K562 (cell line): Measurements from ENCODE around the gene LCLAT1. TPM values are rescaled to one million over a fixed set of nuclear protein-coding genes. Genes with fewer than 3 reads are reported as not detected.

Source experiments
- polyA plus RNA-seq, 8 experiments: library from polyadenylated mRNA; depleted of rRNA in 4 of 8; stranded (reverse) in 5 of 8; unstranded in 3 of 8; fragments of >200 nt; fragmentation: Nextera tagmentation in 2 of 8; fragmentation: Illumina TruSeq in 1 of 8; extraction: Ambion mirVana in 2 of 8; extraction: Trizol in 1 of 8; gene quantifications; 2 replicates each; pipeline versions ENCODE4 v1.2.1 to v1.2.3, GENCODE V29; 2011 to 2014; ENCODE audit warnings: inconsistent platforms in 1 of 8, missing spikeins in 1 of 8
- total RNA-seq, 7 experiments: library from RNA; depleted of rRNA in 6 of 7; stranded (reverse); fragments of >200 nt in 6 of 7; fragmentation: Illumina TruSeq in 2 of 7; extraction: Trizol in 2 of 7; gene quantifications; 2 replicates each; pipeline versions ENCODE4 v1.2.1 to v1.2.3, GENCODE V29; 2011 to 2021; ENCODE audit warnings: low replicate concordance in 1 of 7
- TF ChIP-seq, protein P1 (sequence below): fragments of 450-650 bp; IDR thresholded peaks from 2 replicates; pipeline ENCODE4 v1.6.1; 2016; ENCODE audit warnings: mild to moderate bottlenecking, moderate library complexity

Gene LCLAT1
- total and polyA plus RNA-seq, 9 of the 15 experiments (the other 6 are each of a cell fraction or from before 2014, with no cell fraction given): 8.9 to 63.3 (median 25.4) TPM

DNA sequence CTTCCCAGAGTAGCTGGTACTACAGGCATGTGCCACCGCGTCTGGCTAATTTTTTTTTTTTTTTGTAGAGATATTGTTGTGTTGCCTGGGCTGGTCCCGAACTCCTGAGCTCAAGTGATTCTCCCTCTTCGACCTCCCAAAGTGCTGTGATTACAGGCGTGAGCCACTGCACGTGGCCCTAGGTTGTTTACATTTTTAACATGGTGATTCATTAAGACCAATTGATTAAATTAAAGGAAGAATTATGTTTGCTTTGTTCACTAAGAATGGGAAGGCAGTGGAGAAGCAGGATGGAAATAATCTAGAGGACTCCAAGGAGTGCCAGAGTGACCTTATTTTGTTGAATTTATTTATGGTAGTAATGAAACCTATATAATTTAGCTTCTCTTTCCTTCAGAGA is 7.5 kb downstream of the LCLAT1 start (continued):
- TF ChIP-seq, protein P1, sequence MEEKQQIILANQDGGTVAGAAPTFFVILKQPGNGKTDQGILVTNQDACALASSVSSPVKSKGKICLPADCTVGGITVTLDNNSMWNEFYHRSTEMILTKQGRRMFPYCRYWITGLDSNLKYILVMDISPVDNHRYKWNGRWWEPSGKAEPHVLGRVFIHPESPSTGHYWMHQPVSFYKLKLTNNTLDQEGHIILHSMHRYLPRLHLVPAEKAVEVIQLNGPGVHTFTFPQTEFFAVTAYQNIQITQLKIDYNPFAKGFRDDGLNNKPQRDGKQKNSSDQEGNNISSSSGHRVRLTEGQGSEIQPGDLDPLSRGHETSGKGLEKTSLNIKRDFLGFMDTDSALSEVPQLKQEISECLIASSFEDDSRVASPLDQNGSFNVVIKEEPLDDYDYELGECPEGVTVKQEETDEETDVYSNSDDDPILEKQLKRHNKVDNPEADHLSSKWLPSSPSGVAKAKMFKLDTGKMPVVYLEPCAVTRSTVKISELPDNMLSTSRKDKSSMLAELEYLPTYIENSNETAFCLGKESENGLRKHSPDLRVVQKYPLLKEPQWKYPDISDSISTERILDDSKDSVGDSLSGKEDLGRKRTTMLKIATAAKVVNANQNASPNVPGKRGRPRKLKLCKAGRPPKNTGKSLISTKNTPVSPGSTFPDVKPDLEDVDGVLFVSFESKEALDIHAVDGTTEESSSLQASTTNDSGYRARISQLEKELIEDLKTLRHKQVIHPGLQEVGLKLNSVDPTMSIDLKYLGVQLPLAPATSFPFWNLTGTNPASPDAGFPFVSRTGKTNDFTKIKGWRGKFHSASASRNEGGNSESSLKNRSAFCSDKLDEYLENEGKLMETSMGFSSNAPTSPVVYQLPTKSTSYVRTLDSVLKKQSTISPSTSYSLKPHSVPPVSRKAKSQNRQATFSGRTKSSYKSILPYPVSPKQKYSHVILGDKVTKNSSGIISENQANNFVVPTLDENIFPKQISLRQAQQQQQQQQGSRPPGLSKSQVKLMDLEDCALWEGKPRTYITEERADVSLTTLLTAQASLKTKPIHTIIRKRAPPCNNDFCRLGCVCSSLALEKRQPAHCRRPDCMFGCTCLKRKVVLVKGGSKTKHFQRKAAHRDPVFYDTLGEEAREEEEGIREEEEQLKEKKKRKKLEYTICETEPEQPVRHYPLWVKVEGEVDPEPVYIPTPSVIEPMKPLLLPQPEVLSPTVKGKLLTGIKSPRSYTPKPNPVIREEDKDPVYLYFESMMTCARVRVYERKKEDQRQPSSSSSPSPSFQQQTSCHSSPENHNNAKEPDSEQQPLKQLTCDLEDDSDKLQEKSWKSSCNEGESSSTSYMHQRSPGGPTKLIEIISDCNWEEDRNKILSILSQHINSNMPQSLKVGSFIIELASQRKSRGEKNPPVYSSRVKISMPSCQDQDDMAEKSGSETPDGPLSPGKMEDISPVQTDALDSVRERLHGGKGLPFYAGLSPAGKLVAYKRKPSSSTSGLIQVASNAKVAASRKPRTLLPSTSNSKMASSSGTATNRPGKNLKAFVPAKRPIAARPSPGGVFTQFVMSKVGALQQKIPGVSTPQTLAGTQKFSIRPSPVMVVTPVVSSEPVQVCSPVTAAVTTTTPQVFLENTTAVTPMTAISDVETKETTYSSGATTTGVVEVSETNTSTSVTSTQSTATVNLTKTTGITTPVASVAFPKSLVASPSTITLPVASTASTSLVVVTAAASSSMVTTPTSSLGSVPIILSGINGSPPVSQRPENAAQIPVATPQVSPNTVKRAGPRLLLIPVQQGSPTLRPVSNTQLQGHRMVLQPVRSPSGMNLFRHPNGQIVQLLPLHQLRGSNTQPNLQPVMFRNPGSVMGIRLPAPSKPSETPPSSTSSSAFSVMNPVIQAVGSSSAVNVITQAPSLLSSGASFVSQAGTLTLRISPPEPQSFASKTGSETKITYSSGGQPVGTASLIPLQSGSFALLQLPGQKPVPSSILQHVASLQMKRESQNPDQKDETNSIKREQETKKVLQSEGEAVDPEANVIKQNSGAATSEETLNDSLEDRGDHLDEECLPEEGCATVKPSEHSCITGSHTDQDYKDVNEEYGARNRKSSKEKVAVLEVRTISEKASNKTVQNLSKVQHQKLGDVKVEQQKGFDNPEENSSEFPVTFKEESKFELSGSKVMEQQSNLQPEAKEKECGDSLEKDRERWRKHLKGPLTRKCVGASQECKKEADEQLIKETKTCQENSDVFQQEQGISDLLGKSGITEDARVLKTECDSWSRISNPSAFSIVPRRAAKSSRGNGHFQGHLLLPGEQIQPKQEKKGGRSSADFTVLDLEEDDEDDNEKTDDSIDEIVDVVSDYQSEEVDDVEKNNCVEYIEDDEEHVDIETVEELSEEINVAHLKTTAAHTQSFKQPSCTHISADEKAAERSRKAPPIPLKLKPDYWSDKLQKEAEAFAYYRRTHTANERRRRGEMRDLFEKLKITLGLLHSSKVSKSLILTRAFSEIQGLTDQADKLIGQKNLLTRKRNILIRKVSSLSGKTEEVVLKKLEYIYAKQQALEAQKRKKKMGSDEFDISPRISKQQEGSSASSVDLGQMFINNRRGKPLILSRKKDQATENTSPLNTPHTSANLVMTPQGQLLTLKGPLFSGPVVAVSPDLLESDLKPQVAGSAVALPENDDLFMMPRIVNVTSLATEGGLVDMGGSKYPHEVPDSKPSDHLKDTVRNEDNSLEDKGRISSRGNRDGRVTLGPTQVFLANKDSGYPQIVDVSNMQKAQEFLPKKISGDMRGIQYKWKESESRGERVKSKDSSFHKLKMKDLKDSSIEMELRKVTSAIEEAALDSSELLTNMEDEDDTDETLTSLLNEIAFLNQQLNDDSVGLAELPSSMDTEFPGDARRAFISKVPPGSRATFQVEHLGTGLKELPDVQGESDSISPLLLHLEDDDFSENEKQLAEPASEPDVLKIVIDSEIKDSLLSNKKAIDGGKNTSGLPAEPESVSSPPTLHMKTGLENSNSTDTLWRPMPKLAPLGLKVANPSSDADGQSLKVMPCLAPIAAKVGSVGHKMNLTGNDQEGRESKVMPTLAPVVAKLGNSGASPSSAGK: 0 out of 2 replicates have a peak, but pooled peaks have one; percentile 19
